RPMI7951 (cell line): ENCODE data around the gene PNKP. TPM values are rescaled to one million over a fixed set of nuclear protein-coding genes. Genes with fewer than 3 reads are reported as not detected.

Experiments used
- DNase-seq: peaks from one replicate; pipeline ENCODE4 v3.0.0-alpha.2; 2012; ENCODE audit warnings: low read depth
- total RNA-seq: library from RNA; depleted of rRNA; stranded (reverse); fragments of >200 nt; shearing (Covaris generic); gene quantifications from 2 replicates; pipeline ENCODE4 v1.2.3, GENCODE V29; 2014

The PNKP gene
- total RNA-seq, 1 experiment from 2014 or later: 22.7 TPM

- peak; percentile 97 for DNase-seq
Observed at GRCh38 chr19:49876422-49877019, 9.1 kb upstream of the PNKP start.

- DNase-seq: peak; percentile 48
Observed at GRCh38 chr19:49875857-49876421, 8.6 kb upstream of the PNKP start.

GRCh38 chr19:49875177-49875576 lies 7.8 kb upstream of the PNKP start:
- DNase-seq: no peak

- DNase-seq: no peak
Observed at GRCh38 chr19:49874503-49875157, 7.3 kb upstream of the PNKP start.

- no peak for DNase-seq
Observed at GRCh38 chr19:49873834-49874233, 6.5 kb upstream of the PNKP start.

- DNase-seq: no peak
Observed at GRCh38 chr19:49873129-49873521, 5.7 kb upstream of the PNKP start.

GRCh38 chr19:49872245-49873128 lies 5.1 kb upstream of the PNKP start:
- no peak for DNase-seq

- no peak for DNase-seq
Observed at GRCh38 chr19:49871349-49871985, 4.1 kb upstream of the PNKP start.

GRCh38 chr19:49870309-49870901 lies 3.0 kb upstream of the PNKP start:
- no peak for DNase-seq

- DNase-seq: peak; percentile 100
Observed at GRCh38 chr19:49869484-49870308, 2.3 kb upstream of the PNKP start.

- DNase-seq: no peak
Observed at GRCh38 chr19:49869009-49869483, 1.7 kb upstream of the PNKP start.

- DNase-seq: no peak
Observed at GRCh38 chr19:49864890-49865289, 2.5 kb downstream of the PNKP start.

- DNase-seq: no peak
Observed at GRCh38 chr19:49863935-49864320, 3.4 kb downstream of the PNKP start.

- DNase-seq: no peak
Observed at GRCh38 chr19:49863254-49863934, 4.0 kb downstream of the PNKP start.

- DNase-seq: no peak
Observed at GRCh38 chr19:49862391-49863253, 4.8 kb downstream of the PNKP start.

- no peak for DNase-seq
Observed at GRCh38 chr19:49861541-49862378, 5.6 kb downstream of the PNKP start.

- no peak for DNase-seq
Observed at GRCh38 chr19:49861107-49861506, 6.3 kb downstream of the PNKP start.
